ENCODE results near the gene ADCYAP1R1.

Gene ADCYAP1R1

GRCh38 chr7:31043051-31043471 lies 9.0 kb upstream of the ADCYAP1R1 start:
- DNase-seq (ENCODE audit: low read depth in 3 of 3), result no peak

GRCh38 chr7:31044529-31044928 lies 7.6 kb upstream of the ADCYAP1R1 start:
- DNase-seq (ENCODE audit: low read depth in 3 of 3), result no peak

GRCh38 chr7:31046723-31047122 lies 5.4 kb upstream of the ADCYAP1R1 start:
- DNase-seq (ENCODE audit: low read depth in 3 of 3), result no peak

GRCh38 chr7:31047313-31048146 lies 4.6 kb upstream of the ADCYAP1R1 start:
- DNase-seq (ENCODE audit: low read depth in 3 of 3), result no peak

- no peak for DNase-seq (ENCODE audit: low read depth in 3 of 3)
Measured at GRCh38 chr7:31049005-31049765, 2.9 kb upstream of the ADCYAP1R1 start.

GRCh38 chr7:31052487-31052840 lies 356 bp downstream of the ADCYAP1R1 start:
- DNase-seq (ENCODE audit: low read depth in 3 of 3), result no peak

GRCh38 chr7:31052841-31053601 lies 913 bp downstream of the ADCYAP1R1 start:
- DNase-seq (ENCODE audit: low read depth in 3 of 3), result no peak

GRCh38 chr7:31053986-31054385 lies 1.9 kb downstream of the ADCYAP1R1 start:
- no peak for DNase-seq (ENCODE audit: low read depth in 3 of 3)

- no peak for DNase-seq (ENCODE audit: low read depth in 3 of 3)
Measured at GRCh38 chr7:31054608-31055278, 2.6 kb downstream of the ADCYAP1R1 start.

GRCh38 chr7:31055471-31055870 lies 3.4 kb downstream of the ADCYAP1R1 start:
- no peak for DNase-seq (ENCODE audit: low read depth in 3 of 3)

- DNase-seq (ENCODE audit: low read depth in 3 of 3), result no peak
Measured at GRCh38 chr7:31056775-31057346, 4.8 kb downstream of the ADCYAP1R1 start.

- no peak for DNase-seq (ENCODE audit: low read depth in 3 of 3)
Measured at GRCh38 chr7:31058122-31058521, 6.0 kb downstream of the ADCYAP1R1 start.

GRCh38 chr7:31058688-31059087 lies 6.6 kb downstream of the ADCYAP1R1 start:
- DNase-seq (ENCODE audit: low read depth in 3 of 3), result no peak

GRCh38 chr7:31059551-31059950 lies 7.4 kb downstream of the ADCYAP1R1 start:
- no peak for DNase-seq (ENCODE audit: low read depth in 3 of 3)

- DNase-seq (ENCODE audit: low read depth in 3 of 3), result no peak
Measured at GRCh38 chr7:31061185-31061584, 9.1 kb downstream of the ADCYAP1R1 start.

- no peak for DNase-seq (ENCODE audit: low read depth in 3 of 3)
Measured at GRCh38 chr7:31062746-31063435, 10.8 kb downstream of the ADCYAP1R1 start.

- no peak for DNase-seq (ENCODE audit: low read depth in 3 of 3)
Measured at GRCh38 chr7:31065021-31065593, 13.0 kb downstream of the ADCYAP1R1 start.

- DNase-seq (ENCODE audit: low read depth in 3 of 3), result no peak
Measured at GRCh38 chr7:31065840-31066239, 13.7 kb downstream of the ADCYAP1R1 start.

GRCh38 chr7:31066516-31067130 lies 14.5 kb downstream of the ADCYAP1R1 start:
- DNase-seq (ENCODE audit: low read depth in 3 of 3), result no peak

- DNase-seq (ENCODE audit: low read depth in 3 of 3), result no peak
Measured at GRCh38 chr7:31067491-31067890, 15.4 kb downstream of the ADCYAP1R1 start.

Measured in stimulated activated CD4-positive, alpha-beta T cell treated with anti-CD3 and anti-CD28 coated beads, TNF-alpha, amount 100 ng/mL, for 4 hours (primary cell).